GM23338 (cell line): ENCODE results near the gene TMED9. TPM values are rescaled to one million over a fixed set of nuclear protein-coding genes. Genes with fewer than 3 reads are reported as not detected.
A peak's percentile ranks its signal among the peaks of the same experiment; 100 is the strongest.

Experiments
- ATAC-seq: fragments of 200-7000 bp; cut with Tn5 transposase; 3 replicates; pipeline ENCODE4 v1.9.1; 2020
- DNase-seq: peaks from one replicate; pipeline ENCODE4 v3.0.0-alpha.2; 2015; ENCODE audit warnings: low spot score
- H2AFZ ChIP-seq: fragments of 200-600 bp; sonication (generic); 2 replicates; pipeline ENCODE4 v1.8.0; 2016; ENCODE audit warnings: antibody characterized with exemption, mild to moderate bottlenecking, moderate library complexity
- H3F3A ChIP-seq: fragments of 200-600 bp; sonication (generic); replicated peaks from 2 replicates; pipeline ENCODE4 v1.8.0; 2017; ENCODE audit warnings: antibody characterized with exemption, mixed run types, low read depth
- H3K27ac ChIP-seq: fragments of 200-600 bp; sonication (generic); 2 replicates; pipeline ENCODE4 v1.6.1; 2016; ENCODE audit warnings: low read depth
- H3K27me3 ChIP-seq: fragments of 200-600 bp; sonication (generic); 2 replicates; pipeline ENCODE4 v1.8.0; 2016; ENCODE audit warnings: mild to moderate bottlenecking, mixed run types, moderate library complexity; ENCODE audit not compliant: insufficient read depth
- H3K36me3 ChIP-seq: fragments of 200-600 bp; sonication (generic); 2 replicates; pipeline ENCODE4 v1.8.0; 2016; ENCODE audit warnings: mild to moderate bottlenecking; ENCODE audit not compliant: insufficient read depth
- H3K4me1 ChIP-seq: fragments of 200-600 bp; sonication (generic); 2 replicates; pipeline ENCODE4 v1.8.0; 2016; ENCODE audit warnings: mild to moderate bottlenecking, moderate library complexity; ENCODE audit not compliant: insufficient read depth
- H3K4me2 ChIP-seq: fragments of 200-600 bp; sonication (generic); 2 replicates; pipeline ENCODE4 v1.7.1; 2017; ENCODE audit warnings: mixed run types
- H3K4me3 ChIP-seq: fragments of 200-600 bp; sonication (generic); 2 replicates; pipeline ENCODE4 v1.6.1; 2016; ENCODE audit warnings: mixed run types
- H3K79me2 ChIP-seq: fragments of 200-600 bp; sonication (generic); replicated peaks from 2 replicates; pipeline ENCODE4 v1.8.0; 2017; ENCODE audit warnings: mild to moderate bottlenecking; ENCODE audit not compliant: insufficient read depth
- H3K9me2 ChIP-seq: fragments of 200-600 bp; sonication (generic); 2 replicates; pipeline ENCODE4 v1.8.0; 2017; ENCODE audit not compliant: insufficient read depth
- H4K20me1 ChIP-seq: fragments of 200-600 bp; sonication (generic); replicated peaks from 2 replicates; pipeline ENCODE4 v1.8.0; 2017; ENCODE audit warnings: mild to moderate bottlenecking; ENCODE audit not compliant: insufficient read depth
- H3K27ac Mint-ChIP-seq: 2 replicates; pipeline ENCODE4 v1.8.0; 2020; ENCODE audit warnings: inconsistent platforms, mild to moderate bottlenecking, moderate library complexity, mixed read lengths
- H3K27me3 Mint-ChIP-seq: 3 replicates; pipeline ENCODE4 v1.8.0; 2022; ENCODE audit warnings: low read depth, mild to moderate bottlenecking, moderate library complexity, mixed read lengths, inconsistent platforms; ENCODE audit not compliant: insufficient read depth, poor library complexity
- H3K36me3 Mint-ChIP-seq: 3 replicates; pipeline ENCODE4 v1.8.0; 2021; ENCODE audit warnings: low read depth, mild to moderate bottlenecking, inconsistent platforms, moderate library complexity, mixed read lengths
- H3K4me1 Mint-ChIP-seq: 3 replicates; pipeline ENCODE4 v1.8.0; 2020; ENCODE audit warnings: mild to moderate bottlenecking, inconsistent platforms, mixed read lengths
- H3K4me3 Mint-ChIP-seq: 3 replicates; pipeline ENCODE4 v1.8.0; 2021; ENCODE audit warnings: moderate library complexity, mild to moderate bottlenecking, inconsistent platforms, mixed read lengths
- H3K9me3 Mint-ChIP-seq: 3 replicates; pipeline ENCODE4 v1.8.0; 2020; ENCODE audit warnings: moderate library complexity, mild to moderate bottlenecking, inconsistent platforms, mixed read lengths
- CREB1 ChIP-seq: fragments of 250-450 bp; sonication (Bioruptor Pico); IDR thresholded peaks from 2 replicates; pipeline ENCODE4 v1.5.0; 2020; ENCODE audit warnings: low read depth, mild to moderate bottlenecking, moderate library complexity
- EZH2 ChIP-seq: fragments of 200-600 bp; sonication (generic); IDR thresholded peaks from one replicate; pipeline ENCODE4 v1.8.0; 2017; ENCODE audit warnings: antibody characterized with exemption, mild to moderate bottlenecking, low read depth; ENCODE audit not compliant: unreplicated experiment
- EZH2phosphoT487 ChIP-seq: fragments of 200-600 bp; sonication (generic); IDR thresholded peaks from one replicate; pipeline ENCODE4 v1.8.1; 2018; ENCODE audit warnings: antibody characterized with exemption; ENCODE audit not compliant: unreplicated experiment
- JUNB ChIP-seq: IDR thresholded peaks from one replicate; pipeline ENCODE4 v1.6.1; 2016; ENCODE audit warnings: antibody characterized with exemption; ENCODE audit not compliant: unreplicated experiment
- NANOG ChIP-seq: IDR thresholded peaks from 2 replicates; pipeline ENCODE4 v1.6.1; 2016; ENCODE audit warnings: antibody characterized with exemption, borderline replicate concordance
- POLR2AphosphoS5 ChIP-seq: IDR thresholded peaks from 2 replicates; pipeline ENCODE4 v1.6.1; 2016; ENCODE audit warnings: antibody characterized with exemption, low read depth
- REST ChIP-seq: IDR thresholded peaks from one replicate; pipeline ENCODE4 v1.6.1; 2018; ENCODE audit warnings: antibody characterized with exemption; ENCODE audit not compliant: unreplicated experiment
- STAT1 ChIP-seq: IDR thresholded peaks from one replicate; pipeline ENCODE4 v1.6.1; 2016; ENCODE audit warnings: antibody characterized with exemption; ENCODE audit not compliant: unreplicated experiment
- ZNF114 ChIP-seq: fragments of 250-450 bp; sonication (Bioruptor Pico); IDR thresholded peaks from 2 replicates; pipeline ENCODE4 v1.5.0; 2020; ENCODE audit warnings: mild to moderate bottlenecking, moderate library complexity
- ZNF331 ChIP-seq: fragments of 250-450 bp; sonication (Bioruptor Pico); IDR thresholded peaks from 2 replicates; pipeline ENCODE4 v1.5.0; 2020; ENCODE audit warnings: low read depth, mild to moderate bottlenecking, moderate library complexity
- ZNF462 ChIP-seq: fragments of 250-450 bp; sonication (Bioruptor Pico); IDR thresholded peaks from 2 replicates; pipeline ENCODE4 v1.5.0; 2020; ENCODE audit warnings: mild to moderate bottlenecking, moderate library complexity
- polyA plus RNA-seq: library from polyadenylated mRNA; unstranded; fragments of >200 nt; fragmentation: Nextera tagmentation; extraction: Ambion mirVana; gene quantifications from 2 replicates; pipeline ENCODE4 v1.2.1, GENCODE V29; 2016
- total RNA-seq: library from RNA; depleted of rRNA; stranded (reverse); fragments of >200 nt; shearing (Covaris generic); gene quantifications from 2 replicates; pipeline ENCODE4 v1.2.3, GENCODE V29; 2014
- TF ChIP-seq, protein P1 (sequence below): IDR thresholded peaks from 2 replicates; pipeline ENCODE4 v1.6.1; 2016; ENCODE audit warnings: antibody characterized with exemption
- TF ChIP-seq, protein P2 (sequence below), 2 experiments: fragments of 200-600 bp in 1 of 2; sonication (generic) in 1 of 2; conservative IDR thresholded peaks; 2 replicates each; pipeline versions ENCODE4 v1.5.1 to v1.6.1; 2016 to 2017; ENCODE audit warnings: antibody characterized with exemption in 2 of 2, low read depth in 2 of 2, mild to moderate bottlenecking in 2 of 2, moderate library complexity in 1 of 2

Gene TMED9
- total and polyA plus RNA-seq, 2 experiments from 2014 or later: 77.2 to 130 TPM

GRCh38 chr5:177606071-177607051, 14.4 kb downstream of the TMED9 start:
- Mint-ChIP-seq H3K27me3 (peaks cover 22% of the 10 kb centered on the region), H3K4me1 (peaks cover 22% of the 10 kb centered on the region), H3K4me3 (no peak overlapping the region; the same call in 2 of the 3 replicates), H3K36me3 (peaks cover 5% of the 10 kb centered on the region; the same call in 1 of the 3 replicates), H3K27ac (peak overlapping the region; percentile 60; the same call in 1 of the 2 replicates), H3K9me3 (peaks cover 2% of the 10 kb centered on the region; the same call in 1 of the 3 replicates)
- no peak overlapping the region for H3K4me3 ChIP-seq
- peaks cover 9% of the 10 kb centered on the region for H3K4me1 ChIP-seq
- H2AFZ ChIP-seq: no peak overlapping the region
- TF ChIP-seq, protein P1, sequence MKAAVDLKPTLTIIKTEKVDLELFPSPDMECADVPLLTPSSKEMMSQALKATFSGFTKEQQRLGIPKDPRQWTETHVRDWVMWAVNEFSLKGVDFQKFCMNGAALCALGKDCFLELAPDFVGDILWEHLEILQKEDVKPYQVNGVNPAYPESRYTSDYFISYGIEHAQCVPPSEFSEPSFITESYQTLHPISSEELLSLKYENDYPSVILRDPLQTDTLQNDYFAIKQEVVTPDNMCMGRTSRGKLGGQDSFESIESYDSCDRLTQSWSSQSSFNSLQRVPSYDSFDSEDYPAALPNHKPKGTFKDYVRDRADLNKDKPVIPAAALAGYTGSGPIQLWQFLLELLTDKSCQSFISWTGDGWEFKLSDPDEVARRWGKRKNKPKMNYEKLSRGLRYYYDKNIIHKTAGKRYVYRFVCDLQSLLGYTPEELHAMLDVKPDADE: no peak
- no peak for TF ChIP-seq CREB1 (CRISPR knock-in tag)
- TF ChIP-seq EZH2phosphoT487: no peak
- TF ChIP-seq POLR2AphosphoS5: no peak
- no peak for TF ChIP-seq ZNF331
- TF ChIP-seq, protein P2, sequence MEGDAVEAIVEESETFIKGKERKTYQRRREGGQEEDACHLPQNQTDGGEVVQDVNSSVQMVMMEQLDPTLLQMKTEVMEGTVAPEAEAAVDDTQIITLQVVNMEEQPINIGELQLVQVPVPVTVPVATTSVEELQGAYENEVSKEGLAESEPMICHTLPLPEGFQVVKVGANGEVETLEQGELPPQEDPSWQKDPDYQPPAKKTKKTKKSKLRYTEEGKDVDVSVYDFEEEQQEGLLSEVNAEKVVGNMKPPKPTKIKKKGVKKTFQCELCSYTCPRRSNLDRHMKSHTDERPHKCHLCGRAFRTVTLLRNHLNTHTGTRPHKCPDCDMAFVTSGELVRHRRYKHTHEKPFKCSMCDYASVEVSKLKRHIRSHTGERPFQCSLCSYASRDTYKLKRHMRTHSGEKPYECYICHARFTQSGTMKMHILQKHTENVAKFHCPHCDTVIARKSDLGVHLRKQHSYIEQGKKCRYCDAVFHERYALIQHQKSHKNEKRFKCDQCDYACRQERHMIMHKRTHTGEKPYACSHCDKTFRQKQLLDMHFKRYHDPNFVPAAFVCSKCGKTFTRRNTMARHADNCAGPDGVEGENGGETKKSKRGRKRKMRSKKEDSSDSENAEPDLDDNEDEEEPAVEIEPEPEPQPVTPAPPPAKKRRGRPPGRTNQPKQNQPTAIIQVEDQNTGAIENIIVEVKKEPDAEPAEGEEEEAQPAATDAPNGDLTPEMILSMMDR (conservative IDR thresholded peaks at IDR 0.05; ENCODE audit: low read depth in 2 of 2): no peak
- TF ChIP-seq EZH2: no peak
- TF ChIP-seq STAT1: no peak
- TF ChIP-seq ZNF462 (CRISPR knock-in tag): no peak
- TF ChIP-seq JUNB: no peak
- no peak for TF ChIP-seq REST
- no peak for TF ChIP-seq ZNF114 (CRISPR knock-in tag)
- no peak for TF ChIP-seq NANOG
- H3K9me2 ChIP-seq: no peaks in the 10 kb centered on the region
- no peaks in the 10 kb centered on the region for H3K27me3 ChIP-seq
- DNase-seq (no peak), ATAC-seq (no peak)
- no peaks in the 10 kb centered on the region for H3F3A ChIP-seq
- H3K4me2 ChIP-seq: no peak overlapping the region
- H3K79me2 ChIP-seq: no peaks in the 10 kb centered on the region
- peak overlapping the region; percentile 55; the same call in 1 of the 2 replicates for H3K27ac ChIP-seq
- no peaks in the 10 kb centered on the region for H3K36me3 ChIP-seq
- H4K20me1 ChIP-seq: 0 out of 2 replicates have a peak, but pooled peaks cover under 1% of the 10 kb centered on the region
